Activated gamma-delta T cell treated with Interleukin-2 at 50 U/mL for 16 hours (primary cell): ENCODE results near the gene CNTN5.

ENCODE experiments used
- DNase-seq: peaks from one replicate; pipeline ENCODE4 v3.0.0-alpha.2; 2020

The CNTN5 gene

DNA sequence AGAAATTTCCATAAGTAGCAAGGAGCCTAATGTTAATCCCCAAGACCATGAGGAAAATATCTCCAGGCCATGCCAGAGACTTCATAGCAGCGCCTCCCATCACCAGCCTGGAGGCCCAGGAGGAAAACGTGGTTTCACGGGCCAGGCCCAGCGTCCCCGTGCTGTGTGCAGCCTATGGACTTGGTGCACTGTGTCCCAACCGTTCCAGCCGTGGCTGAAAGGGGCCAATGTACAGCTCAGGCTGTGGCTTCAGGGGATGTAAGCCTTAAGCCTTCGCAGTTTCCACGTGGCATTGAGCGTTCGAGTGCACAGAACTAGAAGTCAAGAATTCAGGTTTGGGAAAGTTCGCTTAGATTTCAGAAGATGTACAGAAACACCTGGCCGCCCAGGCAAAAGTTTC is 510.7 kb downstream of the CNTN5 start:
- no peak for DNase-seq

- DNase-seq, result no peak
Observed at GRCh38 chr11:99534812-99535211, 514.1 kb downstream of the CNTN5 start.

DNA sequence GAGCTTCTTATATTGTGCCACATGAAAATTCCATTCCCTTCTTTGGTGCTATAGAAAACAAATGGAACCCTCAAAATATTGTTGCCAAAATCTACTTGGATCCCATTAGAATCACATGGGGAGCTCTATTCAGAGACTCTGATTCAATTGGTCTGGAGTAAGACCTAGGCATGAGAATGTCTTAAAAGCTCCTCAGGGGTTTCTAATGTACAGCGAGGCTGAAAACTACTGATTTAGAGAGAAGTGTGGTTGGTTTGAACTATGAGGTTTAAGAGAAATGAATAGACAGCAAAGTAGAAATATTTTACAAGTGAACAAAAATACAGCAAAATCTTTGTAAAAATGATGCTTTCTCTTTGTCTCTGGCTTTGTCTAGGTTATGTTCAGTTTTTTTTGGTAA is 514.7 kb downstream of the CNTN5 start:
- DNase-seq, result no peak

DNA sequence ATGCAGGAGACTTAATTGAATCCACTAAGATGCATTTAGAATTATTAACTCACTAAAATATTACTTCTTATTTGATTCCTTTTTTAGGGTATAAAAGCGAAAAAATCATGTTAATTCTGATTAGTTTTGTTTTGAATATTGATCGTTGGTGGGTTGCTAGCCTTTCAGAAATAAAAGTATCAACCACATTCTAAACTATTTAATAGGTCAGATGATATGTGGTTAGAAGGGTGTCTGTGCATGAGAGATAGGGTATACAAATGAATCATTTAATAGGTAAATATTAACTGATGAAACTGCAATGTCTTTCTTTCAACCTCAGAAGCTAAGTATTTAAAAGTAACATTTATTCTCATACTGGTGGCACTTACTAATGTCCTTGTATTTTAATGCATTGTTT is 515.1 kb downstream of the CNTN5 start:
- DNase-seq, result no peak

GRCh38 chr11:99537681-99538080 is 516.9 kb downstream of the CNTN5 start:
- DNase-seq, result no peak

DNA sequence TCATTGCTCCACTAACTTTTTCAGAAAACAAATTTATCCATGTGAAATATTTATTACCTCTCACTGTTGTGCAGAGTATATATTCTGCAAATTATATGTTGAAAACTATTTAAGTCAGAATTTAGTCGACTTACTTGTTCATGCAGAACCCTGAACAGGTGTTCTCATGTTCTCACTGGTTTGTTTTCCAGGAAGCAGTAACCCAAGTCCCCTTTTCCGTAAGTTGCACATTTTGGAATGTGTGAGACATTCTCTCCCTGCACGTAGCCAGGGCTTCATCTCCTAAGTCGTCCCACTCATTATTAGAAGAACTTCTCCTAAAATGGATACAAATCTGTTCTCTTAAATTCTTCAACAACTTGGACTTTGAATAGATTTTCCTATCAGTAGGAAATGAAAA is 524.9 kb downstream of the CNTN5 start:
- no peak for DNase-seq

DNA sequence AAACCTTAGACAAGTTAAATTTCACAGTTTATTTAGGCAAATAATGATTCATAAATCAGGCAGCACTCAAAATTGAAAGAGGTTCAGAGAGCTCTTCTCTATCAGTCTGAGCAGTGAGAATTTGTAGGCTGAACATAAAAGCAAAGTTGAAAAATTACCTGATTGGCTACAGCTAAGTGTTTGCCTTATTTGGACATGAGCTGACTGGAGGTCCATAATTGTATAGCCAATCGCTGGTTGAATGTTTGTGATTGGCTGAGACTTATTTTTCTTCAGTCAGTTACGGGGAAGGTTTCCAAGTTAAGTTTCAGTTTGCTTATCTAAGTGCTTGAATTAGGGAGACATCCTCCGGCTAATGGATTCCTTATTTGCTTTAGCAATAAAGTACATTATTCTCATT is 527.5 kb downstream of the CNTN5 start:
- no peak for DNase-seq

DNA sequence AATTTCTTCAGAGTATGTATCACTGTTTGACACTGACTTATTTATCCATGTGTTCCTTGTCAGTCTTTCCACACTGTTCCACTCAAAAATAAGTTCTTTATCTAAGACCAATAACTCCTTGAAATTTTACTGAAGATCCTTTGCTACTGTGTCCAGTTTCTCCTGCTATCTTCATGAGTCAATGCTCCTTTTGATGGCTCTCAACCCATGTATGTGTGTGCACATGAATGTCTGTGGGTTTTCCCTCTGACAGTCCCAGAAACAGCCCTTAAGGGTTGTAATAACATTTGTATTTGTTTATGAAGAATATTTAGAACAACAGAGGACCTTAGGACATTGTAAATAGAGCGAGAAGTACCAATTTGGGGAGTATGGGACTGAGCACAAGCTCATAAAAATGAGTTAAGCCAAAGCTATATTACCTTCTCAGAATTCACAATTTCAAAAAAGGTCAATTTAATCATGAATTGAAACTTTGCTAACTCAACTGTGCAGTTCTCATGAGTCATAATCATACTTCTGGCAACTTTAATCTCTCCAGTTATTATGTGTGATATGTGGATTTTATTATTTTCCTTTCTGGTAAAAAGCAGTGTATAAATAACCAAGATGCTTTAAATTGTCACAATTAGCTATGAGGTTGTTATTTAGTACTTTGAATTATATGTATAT is 533.6 kb downstream of the CNTN5 start:
- no peak for DNase-seq

GRCh38 chr11:99555486-99555885 is 534.7 kb downstream of the CNTN5 start:
- no peak for DNase-seq

GRCh38 chr11:99565333-99565732 is 544.6 kb downstream of the CNTN5 start:
- DNase-seq, result no peak

- DNase-seq, result no peak
Observed at GRCh38 chr11:99567334-99567956, 546.7 kb downstream of the CNTN5 start.

GRCh38 chr11:99568808-99569207 is 548.1 kb downstream of the CNTN5 start:
- DNase-seq, result no peak

GRCh38 chr11:99571094-99571493 is 550.3 kb downstream of the CNTN5 start:
- DNase-seq, result no peak

DNA sequence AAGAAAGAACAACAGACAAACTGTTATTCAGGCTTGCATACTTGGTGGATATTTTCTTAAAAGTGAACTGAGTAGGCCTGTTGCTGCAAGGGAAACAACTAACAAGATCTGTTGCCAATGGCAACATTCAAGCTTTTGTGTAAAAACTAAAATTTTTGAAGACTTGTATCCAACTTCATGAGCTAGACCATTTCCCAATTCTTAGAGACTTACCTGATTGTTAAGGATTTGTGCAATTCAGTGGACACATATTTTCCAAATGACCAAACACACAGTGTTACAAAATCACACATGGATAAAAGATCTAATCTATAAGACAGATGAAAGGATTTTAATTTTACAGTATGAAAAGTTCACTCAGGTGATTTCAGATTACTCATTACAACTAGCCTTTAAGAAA is 564.1 kb downstream of the CNTN5 start:
- DNase-seq, result no peak

- DNase-seq, result no peak
Observed at GRCh38 chr11:99585606-99586005, 564.9 kb downstream of the CNTN5 start.

GRCh38 chr11:99589771-99590170 is 569.0 kb downstream of the CNTN5 start:
- DNase-seq, result no peak

GRCh38 chr11:99592266-99592665 is 571.5 kb downstream of the CNTN5 start:
- DNase-seq, result no peak

GRCh38 chr11:99593197-99593596 is 572.4 kb downstream of the CNTN5 start:
- DNase-seq, result no peak

DNA sequence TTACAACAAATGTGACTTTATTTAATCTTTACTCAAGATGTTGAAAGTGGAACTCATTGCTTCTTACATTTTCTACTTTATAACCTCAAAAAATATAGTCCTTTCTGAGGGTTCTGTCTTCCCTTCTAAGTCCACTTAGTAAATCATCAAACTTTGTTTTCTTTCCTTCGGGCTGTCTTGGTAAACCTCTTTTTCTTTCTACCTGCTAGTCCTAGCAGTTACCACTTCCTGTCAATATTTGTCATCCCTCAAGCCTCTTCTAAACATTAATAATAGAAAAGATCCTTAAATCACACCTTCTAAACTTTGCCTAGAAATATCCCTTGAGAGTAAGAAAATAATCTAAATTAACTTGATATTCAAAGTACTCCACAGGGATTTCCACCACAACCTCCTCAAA is 580.4 kb downstream of the CNTN5 start:
- no peak for DNase-seq

DNA sequence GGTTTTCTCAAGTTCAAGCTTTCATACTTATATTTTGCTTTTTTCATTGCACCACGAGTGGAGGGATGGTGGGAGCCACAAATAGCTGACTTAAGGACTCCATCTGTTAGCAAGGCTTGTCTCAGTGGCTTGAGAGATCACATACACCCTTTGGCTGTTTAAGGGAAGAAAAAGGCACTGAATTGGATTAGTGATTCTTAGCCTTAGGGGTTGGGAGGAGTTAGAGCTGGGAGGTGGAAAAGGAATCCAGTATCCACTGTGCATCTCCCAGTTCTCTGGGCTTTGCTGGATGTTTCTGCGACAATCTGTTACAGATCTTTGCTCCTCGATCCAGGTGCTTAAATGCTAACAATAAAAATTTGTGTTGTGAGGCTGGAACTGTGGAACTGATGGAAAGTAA is 593.6 kb downstream of the CNTN5 start:
- DNase-seq, result no peak

DNA sequence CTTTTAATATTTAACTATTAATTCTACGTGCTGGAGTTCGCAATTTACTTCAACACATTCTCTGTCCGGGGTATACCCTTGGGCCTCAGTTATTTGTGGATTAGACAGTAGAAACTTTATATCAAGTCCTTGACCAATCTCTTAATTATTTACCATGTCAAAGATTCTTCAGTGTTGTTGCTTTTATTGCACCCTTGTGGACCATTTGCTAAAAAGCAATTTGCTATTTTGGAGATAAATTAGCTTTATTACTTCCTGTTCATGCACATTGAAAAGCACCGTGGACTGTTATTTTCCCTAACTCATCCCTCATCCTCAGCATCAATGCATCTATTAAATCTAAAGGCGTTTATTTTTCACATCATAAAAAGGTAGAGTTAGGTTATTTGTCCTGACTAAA is 609.9 kb downstream of the CNTN5 start:
- no peak for DNase-seq

- no peak for DNase-seq
Observed at GRCh38 chr11:99631618-99632017, 610.9 kb downstream of the CNTN5 start.

- DNase-seq, result no peak
Observed at GRCh38 chr11:99632969-99633368, 612.2 kb downstream of the CNTN5 start.

DNA sequence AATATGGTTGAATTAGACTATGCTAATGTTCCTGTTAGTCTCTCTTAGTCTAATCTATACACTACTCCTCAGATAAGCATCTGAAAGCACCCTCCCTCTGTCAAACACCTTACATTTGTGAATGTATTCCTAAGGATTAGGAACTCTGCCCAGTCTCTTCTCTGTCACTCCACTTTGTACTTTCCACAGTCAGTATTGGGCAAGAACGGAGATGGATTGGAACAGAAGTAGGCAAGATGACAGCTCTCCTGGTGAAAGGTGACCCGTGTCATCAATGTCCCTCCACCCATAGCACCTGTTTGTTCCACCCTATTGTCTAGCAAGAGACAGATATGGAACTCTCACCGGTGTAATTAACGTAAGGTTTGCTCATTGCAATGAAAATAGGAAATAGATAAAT is 613.8 kb downstream of the CNTN5 start:
- no peak for DNase-seq

DNA sequence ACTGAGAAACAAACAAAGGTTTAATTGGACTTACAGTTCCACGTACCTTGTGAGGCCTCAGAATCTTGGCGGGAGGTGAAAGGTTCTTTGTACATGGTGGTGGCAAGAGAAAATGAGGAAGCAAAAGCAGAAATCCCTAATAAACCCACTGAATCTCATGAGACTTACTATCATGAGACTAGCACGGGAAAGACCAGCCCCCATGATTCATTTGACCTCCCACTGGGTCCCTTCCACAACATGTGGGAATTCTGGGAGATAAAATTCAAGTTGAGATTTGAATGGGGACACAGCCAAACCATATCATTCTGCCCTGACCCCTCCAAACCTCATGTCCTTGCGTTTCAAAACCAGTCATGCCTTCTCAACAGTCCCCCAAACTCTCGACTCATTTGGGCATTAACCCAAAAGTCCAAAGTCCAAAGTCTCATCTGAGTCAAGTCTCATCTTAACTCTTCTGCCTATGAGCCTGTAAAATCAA is 617.4 kb downstream of the CNTN5 start:
- DNase-seq, result no peak
